IPS-18a (cell line): ENCODE measurements around the gene ADGRF5.

Experiments used
- H3K27ac ChIP-seq: one replicate; pipeline ENCODE4 v1.5.1; 2013; ENCODE audit warnings: low read length
- H3K27me3 ChIP-seq: one replicate; pipeline ENCODE4 v1.6.1; 2013; ENCODE audit warnings: mild to moderate bottlenecking, low read length; ENCODE audit not compliant: control insufficient read depth, insufficient read depth
- H3K36me3 ChIP-seq: one replicate; pipeline ENCODE4 v1.6.1; 2013; ENCODE audit warnings: low read depth, low read length; ENCODE audit not compliant: control insufficient read depth
- H3K4me1 ChIP-seq: one replicate; pipeline ENCODE4 v1.6.1; 2013; ENCODE audit warnings: low read depth, low read length; ENCODE audit not compliant: control insufficient read depth
- H3K4me3 ChIP-seq: one replicate; pipeline ENCODE4 v1.5.1; 2013; ENCODE audit warnings: low read length
- H3K9ac ChIP-seq: one replicate; pipeline ENCODE4 v1.6.1; 2013; ENCODE audit warnings: mild to moderate bottlenecking, low read length, moderate library complexity
- H3K9me3 ChIP-seq: one replicate; pipeline ENCODE4 v1.6.1; 2013; ENCODE audit warnings: low read depth, low read length; ENCODE audit not compliant: control insufficient read depth

Gene ADGRF5

GRCh38 chr6:46921731-46922130 is at the start of gene ADGRF5:
TSS of gene ADGRF5 (minus strand) at chr6:46921938. CDS start at chr6:46906762, 15,176 bp downstream.
- no peak within 1 kb of the TSS for H3K4me3 ChIP-seq
- no peaks in the 10 kb centered on the region for H3K36me3 ChIP-seq
- H3K27ac ChIP-seq, result no peak within 1 kb of the TSS
- no peak within 1 kb of the TSS for H3K9ac ChIP-seq
- H3K27me3 ChIP-seq, result no peaks in the 10 kb centered on the region
- H3K9me3 ChIP-seq, result no peaks in the 10 kb centered on the region
- no peaks in the 10 kb centered on the region for H3K4me1 ChIP-seq

DNA sequence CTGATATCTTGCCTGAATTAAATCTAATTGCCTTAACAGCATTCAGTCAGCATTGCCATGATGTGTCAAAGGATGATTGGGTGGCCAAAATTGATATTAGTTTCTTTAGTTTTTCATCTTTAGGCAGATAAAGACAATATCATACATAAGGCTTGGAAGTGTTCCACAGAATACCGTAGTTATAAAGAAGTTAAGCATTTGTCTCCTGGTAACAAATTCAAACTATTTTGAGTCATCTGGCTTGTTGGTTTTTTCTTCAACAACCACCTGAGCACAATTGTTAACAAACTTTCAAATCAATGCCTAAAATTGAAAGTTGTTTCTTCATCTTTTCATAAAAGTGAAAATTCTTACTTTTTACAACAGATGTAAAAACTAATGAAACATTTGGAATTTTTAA is 47.5 kb upstream of the ADGRF5 start:
- H3K27me3 ChIP-seq, result no peaks in the 10 kb centered on the region
- no peak overlapping the region for H3K27ac ChIP-seq
- H3K9me3 ChIP-seq, result no peaks in the 10 kb centered on the region
- H3K4me3 ChIP-seq, result no peak overlapping the region
- H3K4me1 ChIP-seq, result no peaks in the 10 kb centered on the region
- H3K9ac ChIP-seq, result no peak overlapping the region
- no peaks in the 10 kb centered on the region for H3K36me3 ChIP-seq

GRCh38 chr6:46967826-46968349 is 46.1 kb upstream of the ADGRF5 start:
- Histone ChIP-seq H3K27me3 (no peaks in the 10 kb centered on the region), H3K36me3 (no peaks in the 10 kb centered on the region), H3K9ac (no peak overlapping the region), H3K27ac (no peak overlapping the region), H3K4me1 (peaks cover 5% of the 10 kb centered on the region), H3K4me3 (no peak overlapping the region), H3K9me3 (no peaks in the 10 kb centered on the region)

DNA sequence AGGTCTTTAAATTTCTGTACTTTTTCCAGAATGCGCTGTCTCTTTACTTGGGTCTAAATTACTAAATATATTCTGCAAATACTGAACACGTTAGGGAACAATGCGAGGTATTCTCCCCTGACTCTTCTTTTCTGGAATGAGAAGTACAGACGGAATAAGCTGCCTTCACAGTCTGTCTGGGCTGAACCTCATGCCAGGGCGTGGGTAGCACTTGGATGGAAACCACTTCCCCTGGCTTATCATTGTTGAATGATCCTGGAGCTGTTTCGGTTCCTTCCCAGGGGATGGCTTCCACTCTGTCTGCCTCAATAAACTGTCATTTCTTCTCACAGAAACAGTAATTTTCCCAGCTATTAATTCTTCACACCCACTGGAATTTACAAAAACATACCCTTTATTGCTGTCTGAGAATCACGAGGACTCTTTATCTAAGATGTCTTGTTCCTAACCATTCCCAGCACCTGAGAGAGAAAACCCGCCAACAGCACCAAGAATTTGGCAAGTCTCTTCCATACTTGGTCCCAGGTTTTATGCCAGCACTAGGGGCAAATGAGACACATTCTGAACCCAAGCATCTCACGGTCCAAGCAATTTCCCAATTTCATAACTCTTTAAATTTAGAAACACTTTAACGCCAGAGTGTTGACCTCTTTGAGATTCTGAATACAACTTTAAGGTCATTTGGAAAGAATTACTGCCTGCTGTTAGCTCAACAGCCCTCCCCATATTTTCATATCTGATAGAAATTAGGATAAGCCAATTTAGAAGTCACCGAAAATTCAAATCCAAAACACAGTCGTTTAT is 43.2 kb upstream of the ADGRF5 start:
- Histone ChIP-seq H3K4me3 (no peak overlapping the region), H3K9ac (no peak overlapping the region), H3K36me3 (no peaks in the 10 kb centered on the region), H3K4me1 (peaks cover 10% of the 10 kb centered on the region), H3K27ac (no peak overlapping the region), H3K27me3 (no peaks in the 10 kb centered on the region), H3K9me3 (no peaks in the 10 kb centered on the region)

- H3K27me3 ChIP-seq, result no peaks in the 10 kb centered on the region
- no peaks in the 10 kb centered on the region for H3K9me3 ChIP-seq
- no peak overlapping the region for H3K4me3 ChIP-seq
- no peak overlapping the region for H3K9ac ChIP-seq
- peaks cover 10% of the 10 kb centered on the region for H3K4me1 ChIP-seq
- no peaks in the 10 kb centered on the region for H3K36me3 ChIP-seq
- H3K27ac ChIP-seq, result no peak overlapping the region
Observed at GRCh38 chr6:46963626-46964025, 41.9 kb upstream of the ADGRF5 start.

DNA sequence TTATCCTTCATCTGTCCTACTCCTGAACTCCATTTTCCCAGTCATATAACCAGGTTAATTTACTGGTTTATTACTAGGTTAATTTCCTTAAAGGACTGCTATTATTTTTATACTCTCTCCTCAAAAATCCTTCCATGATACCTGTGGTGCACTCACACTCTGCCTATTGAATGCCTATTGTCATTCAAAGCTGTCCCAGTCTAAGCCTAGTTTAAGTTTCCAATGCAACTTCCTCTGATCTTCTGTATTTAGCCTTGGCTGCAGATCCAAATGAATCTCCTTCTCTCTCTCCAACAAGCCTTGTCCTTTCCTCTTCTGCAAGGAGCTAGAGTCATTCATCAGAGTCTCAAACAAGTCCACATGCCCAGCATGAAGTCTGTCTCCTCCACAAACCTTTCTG is 41.3 kb upstream of the ADGRF5 start:
- Histone ChIP-seq H3K27me3 (no peaks in the 10 kb centered on the region), H3K4me3 (no peak overlapping the region), H3K9ac (no peak overlapping the region), H3K27ac (no peak overlapping the region), H3K36me3 (no peaks in the 10 kb centered on the region), H3K9me3 (no peaks in the 10 kb centered on the region), H3K4me1 (peaks cover 10% of the 10 kb centered on the region)

GRCh38 chr6:46961711-46962110 is 40.0 kb upstream of the ADGRF5 start:
- no peaks in the 10 kb centered on the region for H3K36me3 ChIP-seq
- no peak overlapping the region for H3K4me3 ChIP-seq
- H3K4me1 ChIP-seq, result peaks cover 11% of the 10 kb centered on the region
- H3K27ac ChIP-seq, result no peak overlapping the region
- no peaks in the 10 kb centered on the region for H3K9me3 ChIP-seq
- no peak overlapping the region for H3K9ac ChIP-seq
- no peaks in the 10 kb centered on the region for H3K27me3 ChIP-seq

- Histone ChIP-seq H3K4me1 (peaks cover 13% of the 10 kb centered on the region), H3K9ac (no peak overlapping the region), H3K36me3 (no peaks in the 10 kb centered on the region), H3K9me3 (no peaks in the 10 kb centered on the region), H3K27me3 (no peaks in the 10 kb centered on the region), H3K4me3 (no peak overlapping the region), H3K27ac (no peak overlapping the region)
Observed at GRCh38 chr6:46961232-46961631, 39.5 kb upstream of the ADGRF5 start.

DNA sequence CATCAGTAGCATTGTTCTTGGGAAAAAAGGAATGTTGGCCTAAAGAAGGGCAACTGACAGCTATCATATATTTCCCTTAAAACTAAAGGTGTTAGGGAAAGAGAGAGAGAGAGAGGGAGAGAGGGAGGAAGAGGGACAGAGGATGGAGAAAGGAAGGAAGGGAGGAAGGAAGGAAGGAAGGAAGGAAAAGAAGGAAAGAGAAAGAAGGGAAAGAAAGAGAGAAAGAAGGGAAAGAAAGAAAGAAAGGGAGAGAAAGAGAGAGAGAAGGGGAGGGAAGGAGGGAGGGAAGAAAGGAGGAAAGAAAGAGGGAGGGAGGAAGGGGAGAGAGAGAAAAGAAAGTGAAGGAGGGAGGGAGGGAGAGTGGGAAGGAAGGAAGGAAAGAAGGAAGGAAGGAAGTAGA is 37.7 kb upstream of the ADGRF5 start:
- H3K27ac ChIP-seq, result no peak overlapping the region
- no peaks in the 10 kb centered on the region for H3K9me3 ChIP-seq
- no peak overlapping the region for H3K4me3 ChIP-seq
- H3K27me3 ChIP-seq, result no peaks in the 10 kb centered on the region
- H3K36me3 ChIP-seq, result no peaks in the 10 kb centered on the region
- no peak overlapping the region for H3K9ac ChIP-seq
- H3K4me1 ChIP-seq, result peaks cover 13% of the 10 kb centered on the region

DNA sequence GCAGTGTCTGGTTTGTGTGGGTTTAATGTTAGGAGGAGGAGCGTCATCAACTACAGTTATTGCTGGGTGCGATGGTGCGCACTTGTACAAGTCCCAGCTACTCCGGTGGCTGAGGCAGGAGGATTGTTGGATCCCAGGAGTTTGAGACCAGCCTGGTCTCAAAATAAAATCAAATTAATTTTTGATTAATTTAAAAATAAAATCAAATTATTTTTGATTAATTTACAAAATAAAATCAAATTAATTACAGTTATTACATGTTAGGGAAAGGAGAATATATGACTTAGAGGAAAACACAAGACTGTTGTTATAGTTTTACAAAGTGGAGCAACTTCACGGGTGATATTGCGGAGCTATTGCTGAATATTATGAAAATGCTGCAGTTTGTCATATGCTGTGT is 34.7 kb upstream of the ADGRF5 start:
- Histone ChIP-seq H3K27ac (no peak overlapping the region), H3K36me3 (no peaks in the 10 kb centered on the region), H3K27me3 (no peaks in the 10 kb centered on the region), H3K9me3 (no peaks in the 10 kb centered on the region), H3K4me3 (no peak overlapping the region), H3K9ac (no peak overlapping the region), H3K4me1 (peaks cover 3% of the 10 kb centered on the region)

GRCh38 chr6:46954837-46955451 is 33.2 kb upstream of the ADGRF5 start:
- H3K27ac ChIP-seq, result no peak overlapping the region
- H3K27me3 ChIP-seq, result no peaks in the 10 kb centered on the region
- H3K9me3 ChIP-seq, result no peaks in the 10 kb centered on the region
- peaks cover 3% of the 10 kb centered on the region for H3K4me1 ChIP-seq
- H3K4me3 ChIP-seq, result no peak overlapping the region
- H3K36me3 ChIP-seq, result no peaks in the 10 kb centered on the region
- no peak overlapping the region for H3K9ac ChIP-seq

DNA sequence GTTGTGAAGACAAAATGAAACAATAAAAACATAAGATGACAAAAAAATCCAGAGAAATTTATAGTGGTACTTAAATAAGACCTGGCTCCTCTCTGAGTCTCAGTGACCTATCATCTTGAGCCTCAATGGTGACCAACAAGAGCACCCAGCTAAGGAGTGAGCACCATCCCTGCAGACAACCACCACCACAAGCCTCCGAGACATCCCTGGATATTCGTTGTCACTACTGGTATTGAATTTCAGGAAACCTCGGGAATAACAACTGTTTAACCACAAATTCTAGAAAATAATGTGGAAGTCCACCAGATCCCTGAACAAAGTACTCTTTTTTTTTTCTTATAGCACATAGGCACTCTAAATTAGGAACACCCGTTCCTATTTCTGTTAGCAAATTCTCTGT is 32.2 kb upstream of the ADGRF5 start:
- Histone ChIP-seq H3K36me3 (no peaks in the 10 kb centered on the region), H3K9ac (no peak overlapping the region), H3K4me1 (peaks cover 3% of the 10 kb centered on the region), H3K27ac (no peak overlapping the region), H3K27me3 (no peaks in the 10 kb centered on the region), H3K4me3 (no peak overlapping the region), H3K9me3 (no peaks in the 10 kb centered on the region)
